H1 (cell line): Measurements from ENCODE around the gene MAP1B. TPM values are rescaled to one million over a fixed set of nuclear protein-coding genes. Genes with fewer than 3 reads are reported as not detected.

Source experiments
- SIRT6 ChIP-seq: IDR thresholded peaks from one replicate; pipeline ENCODE4 v1.7.1; 2012; ENCODE audit warnings: low read length, inconsistent platforms
- polyA plus RNA-seq, 7 experiments: library from polyadenylated mRNA; depleted of rRNA in 3 of 7; stranded (reverse) in 5 of 7; unstranded in 2 of 7; fragments of >200 nt in 5 of 7; fragments of 200-250 nt in 2 of 7; gene quantifications; 1 replicate in 5 of 7; 2 replicates in 1 of 7; 4 replicates in 1 of 7; pipeline versions ENCODE4 v1.2.1 to v1.2.3, GENCODE V29; 2011 to 2013; ENCODE audit warnings: missing spikeins in 2 of 7, mixed read lengths in 2 of 7
- total RNA-seq: library from RNA; stranded (reverse); fragmentation: NEBNext Ultra II Directional; extraction: Animal tissue kit (Norgen Biotek cat#: 25700); gene quantifications from 2 replicates; pipeline ENCODE4 v1.2.1, GENCODE V29; 2021

Gene MAP1B
- total and polyA plus RNA-seq, 2 of the 8 experiments (the other 6 are each of a cell fraction or from before 2014, with no cell fraction given), result 24.5 to 120 TPM

DNA sequence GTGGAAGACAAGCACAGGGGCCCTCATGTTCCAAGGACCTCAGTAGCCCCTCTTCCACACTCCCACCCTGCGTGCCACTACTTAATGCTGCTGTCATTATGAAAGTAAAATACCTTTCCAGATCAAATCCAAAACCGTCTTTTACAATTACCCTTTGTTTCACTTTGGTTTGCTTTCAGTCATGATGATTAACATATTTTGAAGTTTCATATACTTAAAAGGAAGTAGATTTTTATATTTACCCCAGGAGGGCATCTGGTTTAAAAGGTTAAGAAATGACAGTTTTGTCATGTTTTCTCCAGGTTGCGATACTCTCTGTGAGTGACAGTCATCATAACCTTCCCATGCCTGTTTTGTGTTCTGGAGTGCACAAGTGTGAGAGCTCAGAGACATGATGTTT, 13.5 kb upstream of the MAP1B start (continued):
- no peak for TF ChIP-seq SIRT6
- TF ChIP-seq, all 59 proteins: peak for 0
